D341Med (cell line): ENCODE results near the gene FAM241B.

ENCODE experiments used
- DNase-seq: peaks from one replicate; pipeline ENCODE4 v3.0.0; 2012; ENCODE audit warnings: low spot score

The FAM241B gene

DNA sequence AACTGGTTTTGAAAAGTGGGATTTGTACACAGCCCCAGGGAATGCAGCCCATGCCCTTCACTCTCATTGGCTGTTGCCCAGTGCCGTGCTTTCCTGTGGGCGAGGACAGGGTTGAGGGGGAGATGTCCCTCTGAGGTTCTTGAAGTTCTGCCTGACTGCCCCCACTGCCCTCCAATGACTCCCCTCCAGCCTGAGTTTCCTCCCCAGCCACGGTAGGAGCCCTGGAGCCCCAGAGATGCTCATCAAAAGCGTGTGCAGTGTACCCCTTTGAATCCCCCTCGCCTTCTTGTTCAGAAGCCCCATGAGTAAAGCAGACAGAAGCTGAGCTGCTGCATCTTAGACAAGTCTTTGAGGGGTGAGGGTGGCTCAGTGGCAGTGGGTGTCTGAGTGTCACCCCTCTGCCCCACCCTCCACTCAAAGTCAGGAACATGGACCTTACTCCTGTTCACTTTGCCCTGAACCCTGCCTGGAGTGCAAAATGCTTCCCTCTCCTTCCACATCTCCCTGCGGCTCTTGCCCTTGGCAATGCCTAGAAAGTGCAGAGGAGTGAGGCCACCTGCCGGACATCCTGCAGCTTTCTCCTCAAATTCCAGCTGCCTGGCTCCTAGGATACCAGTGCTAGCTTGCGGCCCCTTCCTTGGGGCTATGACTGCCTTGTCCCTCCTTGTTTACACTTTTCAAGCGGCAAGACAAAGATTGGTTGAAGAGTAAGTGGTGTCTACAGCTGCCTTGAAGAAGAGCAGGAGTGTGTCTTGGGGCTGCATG lies 19.9 kb downstream of the FAM241B start:
- no peak for DNase-seq

DNA sequence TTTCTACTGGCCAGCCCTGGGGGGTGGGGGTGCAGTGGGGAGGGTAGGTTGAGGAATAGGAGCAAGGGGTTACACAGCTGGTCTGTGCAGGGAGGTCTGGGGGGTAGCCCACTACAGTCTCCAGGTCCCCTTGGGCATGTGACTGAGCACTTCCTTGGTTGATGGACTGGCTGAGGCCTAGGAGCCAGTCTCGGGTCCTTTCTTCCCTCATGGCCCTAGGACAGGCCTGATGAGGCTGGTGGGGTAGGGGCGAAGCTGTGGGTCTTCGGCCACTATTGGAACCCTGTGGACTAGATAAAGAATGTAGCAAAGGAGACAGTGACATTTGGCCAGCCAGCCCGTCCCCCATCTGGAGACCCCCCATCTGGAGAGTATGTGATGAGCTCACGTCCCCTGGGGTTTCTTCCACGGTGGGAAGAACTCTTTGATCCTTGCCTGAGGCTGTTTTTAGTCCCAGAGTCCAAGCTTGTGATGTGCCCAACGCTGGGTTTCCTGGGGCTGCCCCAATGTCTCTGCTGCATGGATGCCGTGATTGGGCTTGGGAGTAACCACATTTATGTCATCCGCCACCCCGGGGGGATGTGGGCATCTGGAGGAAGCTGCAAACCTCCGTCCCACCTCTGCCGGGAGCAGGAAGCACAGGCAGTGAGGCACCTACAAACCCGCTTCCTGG lies 20.7 kb downstream of the FAM241B start:
- DNase-seq = no peak

DNA sequence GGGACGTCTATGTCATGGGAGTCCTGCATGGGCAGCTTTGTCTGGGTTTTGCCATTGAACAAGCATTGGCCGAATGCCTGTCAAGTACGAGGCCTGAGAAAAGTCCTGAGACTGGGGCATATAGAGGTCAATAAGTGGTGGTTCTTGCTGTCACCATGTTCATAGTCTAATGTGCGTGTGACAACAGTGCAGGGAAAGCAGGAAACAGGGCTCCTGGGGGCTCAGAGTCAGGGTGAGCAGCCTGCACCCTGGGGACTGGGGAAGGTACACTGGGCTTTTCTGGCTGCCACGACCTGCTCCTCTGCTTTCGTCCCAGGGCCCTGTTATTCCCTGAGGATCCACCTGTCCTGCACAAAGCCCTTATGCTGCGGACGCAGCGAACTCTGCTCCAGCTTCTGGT lies 21.3 kb downstream of the FAM241B start:
- no peak for DNase-seq

- DNase-seq = no peak
Observed at GRCh38 chr10:69652111-69652856, 22.2 kb downstream of the FAM241B start.

DNA sequence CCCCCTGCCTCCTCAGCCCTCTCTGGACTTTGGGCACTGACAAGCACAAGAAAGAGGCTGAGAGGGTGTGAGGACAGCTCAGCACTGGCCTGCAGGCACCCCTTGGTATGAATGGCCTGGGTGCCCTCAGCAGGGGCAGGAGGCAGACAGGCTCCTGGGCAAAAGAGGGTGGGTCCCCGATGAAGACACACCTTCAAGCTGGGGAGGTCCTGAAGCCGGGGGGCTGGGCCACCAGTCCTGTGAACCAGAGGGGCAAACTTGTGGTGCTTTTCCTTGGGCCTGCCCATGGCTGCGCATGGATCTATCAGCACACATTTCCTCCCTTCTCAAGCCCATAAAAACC lies 22.8 kb downstream of the FAM241B start:
- no peak for DNase-seq

DNA sequence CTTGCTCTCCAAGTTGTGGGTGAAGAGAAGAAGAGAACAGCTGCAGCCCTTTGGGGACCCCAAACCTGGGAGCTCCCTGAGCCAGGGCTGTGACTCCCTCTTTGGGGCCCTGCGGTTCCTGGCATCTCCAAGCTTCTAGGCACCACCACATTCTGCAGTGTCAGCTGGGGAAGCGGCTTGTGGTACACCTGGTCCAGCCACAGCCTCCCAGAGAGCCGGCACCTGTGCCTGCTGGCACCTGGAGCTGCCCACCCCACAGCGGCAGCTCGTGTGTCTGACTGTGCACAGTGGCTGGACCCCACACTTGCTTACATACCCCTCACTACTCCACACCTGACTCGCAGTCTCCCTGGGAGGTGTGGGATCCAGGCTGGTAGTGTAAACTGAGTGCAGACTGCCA lies 23.5 kb downstream of the FAM241B start:
- no peak for DNase-seq

GRCh38 chr10:69655124-69655867 lies 25.2 kb downstream of the FAM241B start:
- no peak for DNase-seq

- DNase-seq = no peak
Observed at GRCh38 chr10:69655868-69656555, 26.0 kb downstream of the FAM241B start.

GRCh38 chr10:69656742-69657269 lies 26.8 kb downstream of the FAM241B start:
- no peak for DNase-seq

DNA sequence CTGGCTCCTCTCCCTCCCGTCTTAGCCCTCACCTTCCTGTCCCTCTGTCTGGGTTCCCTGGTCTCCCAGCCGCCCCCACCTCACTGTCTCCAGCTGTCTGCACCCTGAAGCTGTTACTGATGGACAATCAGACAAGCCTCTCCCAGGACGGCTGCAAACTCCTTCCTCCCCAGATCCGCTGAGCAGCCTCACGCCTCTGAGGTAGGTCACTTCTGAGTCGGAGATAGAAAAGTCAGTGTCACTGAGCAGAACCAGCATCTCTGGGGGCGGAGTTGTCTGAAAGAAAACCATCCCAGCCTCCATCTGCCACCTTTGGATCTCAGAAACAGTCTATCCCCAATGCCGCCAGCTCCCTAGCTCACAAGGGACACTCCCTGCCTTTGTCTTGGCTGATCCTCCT lies 27.4 kb downstream of the FAM241B start:
- DNase-seq = no peak

DNA sequence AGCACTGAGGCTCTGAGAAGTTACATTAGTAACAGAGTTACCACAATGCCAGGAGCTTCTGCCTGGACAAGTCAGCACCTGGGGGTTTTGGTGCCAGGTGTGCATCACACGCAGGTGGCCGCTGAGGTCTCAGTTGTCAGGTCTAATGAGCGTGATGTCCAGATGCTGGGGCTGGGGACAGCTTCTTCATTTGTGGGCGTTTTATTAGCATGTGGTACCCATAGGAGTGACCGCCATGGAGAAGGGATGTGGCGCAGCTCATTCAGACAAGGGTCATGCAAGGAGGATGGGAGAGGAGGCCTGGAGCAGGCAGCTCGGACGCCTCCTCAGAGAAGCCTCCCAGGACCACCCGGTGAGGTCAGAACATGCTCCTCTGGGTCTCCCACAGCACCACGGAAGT lies 27.8 kb downstream of the FAM241B start:
- DNase-seq = no peak

- DNase-seq = no peak
Observed at GRCh38 chr10:69659241-69660038, 29.4 kb downstream of the FAM241B start.

DNA sequence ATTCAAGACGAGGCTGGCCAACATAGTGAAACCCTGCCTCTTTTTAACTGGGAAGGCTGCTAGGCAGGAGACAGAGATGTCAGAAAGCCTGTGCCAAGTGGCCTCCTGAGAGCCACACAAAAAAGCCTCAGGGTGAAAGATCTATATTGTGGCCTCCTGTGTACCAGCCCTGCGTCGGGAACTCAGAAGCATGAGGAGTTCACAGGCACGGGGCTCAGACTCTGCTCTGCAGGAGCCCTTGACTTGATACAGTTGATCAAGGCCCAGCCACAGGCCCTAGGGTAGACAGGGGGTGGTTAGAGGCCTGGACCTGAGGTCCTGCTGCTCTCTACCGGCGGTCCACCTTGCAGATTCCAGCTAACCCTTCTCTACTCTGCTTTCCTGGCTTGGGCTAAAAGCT lies 30.2 kb downstream of the FAM241B start:
- DNase-seq = no peak

DNA sequence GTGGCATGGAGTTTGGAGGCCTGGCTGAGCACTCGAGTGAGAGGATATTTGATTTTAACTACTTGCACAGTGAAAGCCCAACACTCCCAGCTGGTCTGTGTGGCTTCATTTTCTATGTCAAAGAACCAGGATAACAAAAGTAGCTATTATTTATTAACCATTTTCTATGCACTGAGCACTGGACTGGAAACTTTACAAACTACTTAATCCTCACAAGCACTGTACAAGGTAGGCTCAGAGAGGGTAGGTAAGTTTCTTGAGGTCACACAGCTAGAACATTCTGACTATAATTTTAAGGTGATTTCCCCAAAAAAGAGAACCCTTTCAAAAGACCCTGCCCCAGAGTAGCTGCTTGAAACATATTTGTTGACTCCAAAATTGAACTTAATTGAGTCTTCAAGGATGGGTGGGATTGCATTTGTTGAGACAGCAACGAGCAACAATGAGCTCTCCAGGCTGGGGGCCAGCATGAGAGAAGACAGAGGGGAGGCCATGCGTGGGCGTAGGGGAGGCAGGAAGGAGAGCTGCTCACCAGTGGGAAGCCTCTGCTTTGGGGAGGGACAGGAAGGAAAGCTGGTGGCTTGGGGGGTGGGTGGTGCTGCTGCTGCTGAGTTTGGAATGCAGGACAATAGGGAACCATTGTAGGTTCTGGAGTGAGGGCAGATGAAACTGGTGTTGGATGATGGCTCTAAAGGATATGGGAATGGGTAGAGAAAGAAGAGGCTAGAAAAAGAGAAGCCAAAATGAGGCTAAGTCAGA lies 31.5 kb downstream of the FAM241B start:
- no peak for DNase-seq

- DNase-seq = no peak
Observed at GRCh38 chr10:69662173-69662877, 32.3 kb downstream of the FAM241B start.

- DNase-seq = no peak
Observed at GRCh38 chr10:69662901-69663300, 32.9 kb downstream of the FAM241B start.

DNA sequence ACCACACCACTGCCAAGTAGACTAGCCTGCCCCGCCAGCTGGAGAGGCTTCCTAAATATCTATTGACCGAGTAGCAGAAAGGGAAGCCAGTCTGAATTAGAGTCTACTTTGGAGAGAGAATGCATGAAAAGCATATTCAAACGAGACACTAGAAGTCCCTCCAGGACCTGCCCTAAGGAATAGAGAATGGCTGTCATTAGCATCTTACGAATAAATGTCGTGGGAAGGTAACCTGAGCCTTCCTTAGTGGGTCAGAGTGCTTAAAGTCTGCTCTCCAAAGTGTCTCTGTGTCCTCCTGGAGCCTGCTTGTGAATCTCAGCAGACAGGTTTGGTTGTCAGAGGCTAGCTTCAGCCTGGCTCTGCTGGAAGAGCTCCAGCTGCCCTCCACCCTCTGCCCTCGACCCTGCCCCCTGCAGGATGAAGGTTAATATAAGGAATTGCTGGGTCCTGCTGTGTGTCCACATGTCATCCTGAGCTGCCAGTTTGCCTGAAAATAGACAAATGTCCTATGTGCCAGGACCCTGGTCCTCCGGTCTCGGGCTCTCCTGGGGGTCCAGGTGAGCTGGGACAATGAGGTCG lies 33.4 kb downstream of the FAM241B start:
- no peak for DNase-seq

GRCh38 chr10:69665474-69666320 lies 35.6 kb downstream of the FAM241B start:
- DNase-seq = no peak
